ENCODE measurements around the gene S100A3.

The S100A3 gene

GRCh38 chr1:153547560-153548551, 1.2 kb downstream of the S100A3 start:
- WGBS, result 79% methylated on average over 18 of the region's 19 CpGs
- peak overlapping the region; percentile 69 for H2BK120ac ChIP-seq (ENCODE audit: low read depth, low read length)
- peaks cover 62% of the 10 kb centered on the region for H3K4me1 ChIP-seq (ENCODE audit: control insufficient read depth, insufficient read depth, low read depth, low read length)
- peak overlapping the region in 1 of 2 experiments; percentile 87 for H3K4me3 ChIP-seq (ENCODE audit: insufficient read depth in 1 of 2, low read depth in 1 of 2, low read length in 2 of 2)
- peak overlapping the region; percentile 32 to 100 for H2BK12ac ChIP-seq (ENCODE audit: low read length in 2 of 2)
- H3K14ac ChIP-seq (ENCODE audit: low read length in 2 of 2), result peak overlapping the region in 1 of 2 experiments; percentile 71
- peak overlapping the region in 1 of 2 experiments; percentile 51 for H3K23ac ChIP-seq (ENCODE audit: low read length in 2 of 2)
- peak overlapping the region; percentile 84 to 99 for H3K18ac ChIP-seq (ENCODE audit: low read depth in 1 of 2, low read length in 2 of 2)
- H3K4ac ChIP-seq (ENCODE audit: low read depth in 1 of 2, low read length in 2 of 2), result peak overlapping the region; percentile 88 to 98
- peak overlapping the region; percentile 99 for H2BK15ac ChIP-seq (ENCODE audit: low read depth, poor library complexity, severe bottlenecking)
- peak overlapping the region; percentile 85 for H4K91ac ChIP-seq (ENCODE audit: low read length)
- no peak for DNase-seq
- H3K36me3 ChIP-seq (ENCODE audit: control insufficient read depth in 1 of 2, insufficient read depth in 2 of 2, low read depth in 1 of 2, low read length in 2 of 2), result peaks cover 8 to 31% of the 10 kb centered on the region in 2 experiments
- peak overlapping the region; percentile 84 for H2AK5ac ChIP-seq (ENCODE audit: low read length, severe bottlenecking)
- H2AFZ ChIP-seq (ENCODE audit: low read depth, low read length), result no peak overlapping the region
- no peak overlapping the region for H3K4me2 ChIP-seq (ENCODE audit: low read length, poor library complexity, severe bottlenecking)
- peak overlapping the region; percentile 20 for H2BK5ac ChIP-seq (ENCODE audit: low read depth, low read length, poor library complexity, severe bottlenecking)
- peaks cover 15% of the 10 kb centered on the region for H3K79me1 ChIP-seq (replicated peaks; ENCODE audit: low read length, poor library complexity, severe bottlenecking)
- no peaks in the 10 kb centered on the region for H3K9me3 ChIP-seq (ENCODE audit: control insufficient read depth, low read length)
- H3K9ac ChIP-seq (ENCODE audit: low read length), result peak overlapping the region; percentile 95
- H4K8ac ChIP-seq (ENCODE audit: low read length), result peak overlapping the region; percentile 92
- H3K27me3 ChIP-seq (ENCODE audit: control insufficient read depth in 1 of 2, insufficient read depth in 1 of 2, low read length in 2 of 2), result no peaks in the 10 kb centered on the region
- no peak overlapping the region for H3K27ac ChIP-seq (ENCODE audit: low read length, poor library complexity, severe bottlenecking)

GRCh38 chr1:153546796-153547559, 2.1 kb downstream of the S100A3 start:
- Histone ChIP-seq H3K27ac (ENCODE audit: low read length, poor library complexity, severe bottlenecking) (peak overlapping the region; percentile 5), H2AK5ac (ENCODE audit: low read length, severe bottlenecking) (peak overlapping the region; percentile 84), H2BK5ac (ENCODE audit: low read depth, low read length, poor library complexity, severe bottlenecking) (peak overlapping the region; percentile 20), H3K27me3 (ENCODE audit: control insufficient read depth in 1 of 2, insufficient read depth in 1 of 2, low read length in 2 of 2) (no peaks in the 10 kb centered on the region), H3K4ac (ENCODE audit: low read depth in 1 of 2, low read length in 2 of 2) (peak overlapping the region; percentile 84 to 88), H3K4me3 (ENCODE audit: insufficient read depth in 1 of 2, low read depth in 1 of 2, low read length in 2 of 2) (peak overlapping the region in 1 of 2 experiments; percentile 87), H3K36me3 (ENCODE audit: control insufficient read depth in 1 of 2, insufficient read depth in 2 of 2, low read depth in 1 of 2, low read length in 2 of 2) (peaks cover 12 to 33% of the 10 kb centered on the region in 2 experiments), H3K9ac (ENCODE audit: low read length) (peak overlapping the region; percentile 95), H2AFZ (ENCODE audit: low read depth, low read length) (no peak overlapping the region), H2BK15ac (ENCODE audit: low read depth, poor library complexity, severe bottlenecking) (peak overlapping the region; percentile 99), H3K23ac (ENCODE audit: low read length in 2 of 2) (peak overlapping the region in 1 of 2 experiments; percentile 40), H4K91ac (ENCODE audit: low read length) (peak overlapping the region; percentile 90), H4K8ac (ENCODE audit: low read length) (peak overlapping the region; percentile 92), H3K14ac (ENCODE audit: low read length in 2 of 2) (peak overlapping the region in 1 of 2 experiments; percentile 71), H3K4me1 (ENCODE audit: control insufficient read depth, insufficient read depth, low read depth, low read length) (peaks cover 66% of the 10 kb centered on the region), H3K4me2 (ENCODE audit: low read length, poor library complexity, severe bottlenecking) (no peak overlapping the region), H3K79me1 (replicated peaks; ENCODE audit: low read length, poor library complexity, severe bottlenecking) (peaks cover 15% of the 10 kb centered on the region), H3K18ac (ENCODE audit: low read depth in 1 of 2, low read length in 2 of 2) (peak overlapping the region; percentile 79 to 84), H3K9me3 (ENCODE audit: control insufficient read depth, low read length) (no peaks in the 10 kb centered on the region), H2BK12ac (ENCODE audit: low read length in 2 of 2) (peak overlapping the region; percentile 87 to 100), H2BK120ac (ENCODE audit: low read depth, low read length) (peak overlapping the region; percentile 94)
- 81% methylated on average over 13 of the region's 14 CpGs for WGBS
- no peak for DNase-seq

DNA sequence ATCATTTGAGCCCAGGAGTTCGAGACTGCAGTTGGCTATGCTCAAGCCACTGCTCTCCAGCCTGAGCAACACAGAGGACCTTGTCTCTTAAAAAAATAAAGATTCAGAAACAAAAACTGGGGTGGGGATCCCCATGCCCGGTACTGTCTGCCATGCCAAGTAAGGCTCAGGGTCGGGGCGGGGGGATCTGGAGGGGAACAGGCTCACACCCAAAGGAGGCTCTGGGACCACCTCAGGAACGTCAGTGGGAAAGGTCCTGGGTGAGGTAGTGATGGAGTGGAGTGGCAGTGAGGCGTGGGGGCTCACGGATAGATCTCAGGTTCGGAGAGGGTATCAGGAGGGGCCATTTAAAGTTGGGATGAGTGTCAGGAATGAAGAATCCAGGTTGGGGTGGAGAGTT, 2.7 kb downstream of the S100A3 start:
- Histone ChIP-seq H3K27ac (ENCODE audit: low read length, poor library complexity, severe bottlenecking) (peak overlapping the region; percentile 16), H3K9me3 (ENCODE audit: control insufficient read depth, low read length) (no peaks in the 10 kb centered on the region), H2AK5ac (ENCODE audit: low read length, severe bottlenecking) (peak overlapping the region; percentile 77), H3K4me2 (ENCODE audit: low read length, poor library complexity, severe bottlenecking) (no peak overlapping the region), H3K36me3 (ENCODE audit: control insufficient read depth in 1 of 2, insufficient read depth in 2 of 2, low read depth in 1 of 2, low read length in 2 of 2) (peaks cover 12 to 29% of the 10 kb centered on the region in 2 experiments), H3K4ac (ENCODE audit: low read depth in 1 of 2, low read length in 2 of 2) (peak overlapping the region; percentile 84 to 88), H2BK5ac (ENCODE audit: low read depth, low read length, poor library complexity, severe bottlenecking) (peak overlapping the region; percentile 20), H3K79me1 (replicated peaks; ENCODE audit: low read length, poor library complexity, severe bottlenecking) (peaks cover 15% of the 10 kb centered on the region), H2BK12ac (ENCODE audit: low read length in 2 of 2) (peak overlapping the region; percentile 87 to 100), H3K4me3 (ENCODE audit: insufficient read depth in 1 of 2, low read depth in 1 of 2, low read length in 2 of 2) (peak overlapping the region in 1 of 2 experiments; percentile 87), H3K23ac (ENCODE audit: low read length in 2 of 2) (no peak overlapping the region), H3K27me3 (ENCODE audit: control insufficient read depth in 1 of 2, insufficient read depth in 1 of 2, low read length in 2 of 2) (no peaks in the 10 kb centered on the region), H2BK15ac (ENCODE audit: low read depth, poor library complexity, severe bottlenecking) (peak overlapping the region; percentile 99), H2BK120ac (ENCODE audit: low read depth, low read length) (peak overlapping the region; percentile 58), H3K18ac (ENCODE audit: low read depth in 1 of 2, low read length in 2 of 2) (peak overlapping the region; percentile 79 to 80), H3K9ac (ENCODE audit: low read length) (peak overlapping the region; percentile 95), H2AFZ (ENCODE audit: low read depth, low read length) (no peak overlapping the region), H3K4me1 (ENCODE audit: control insufficient read depth, insufficient read depth, low read depth, low read length) (peaks cover 68% of the 10 kb centered on the region), H3K14ac (ENCODE audit: low read length in 2 of 2) (peak overlapping the region in 1 of 2 experiments; percentile 45), H4K8ac (ENCODE audit: low read length) (peak overlapping the region; percentile 87), H4K91ac (ENCODE audit: low read length) (peak overlapping the region; percentile 90)
- 97% methylated on average over 8 of the region's 8 CpGs for WGBS
- no peak for DNase-seq

All from mesenchymal stem cell (in vitro differentiated cells and primary cell).